ENCODE measurements around the gene PFKM.
A peak's percentile ranks its signal among the peaks of the same experiment; 100 is the strongest.
"Not testable (repeated sequence)": the region's sequence is repeated elsewhere in the genome, so short reads cannot be mapped to it uniquely, and the experiment has no call there.

PFKM gene

DNA sequence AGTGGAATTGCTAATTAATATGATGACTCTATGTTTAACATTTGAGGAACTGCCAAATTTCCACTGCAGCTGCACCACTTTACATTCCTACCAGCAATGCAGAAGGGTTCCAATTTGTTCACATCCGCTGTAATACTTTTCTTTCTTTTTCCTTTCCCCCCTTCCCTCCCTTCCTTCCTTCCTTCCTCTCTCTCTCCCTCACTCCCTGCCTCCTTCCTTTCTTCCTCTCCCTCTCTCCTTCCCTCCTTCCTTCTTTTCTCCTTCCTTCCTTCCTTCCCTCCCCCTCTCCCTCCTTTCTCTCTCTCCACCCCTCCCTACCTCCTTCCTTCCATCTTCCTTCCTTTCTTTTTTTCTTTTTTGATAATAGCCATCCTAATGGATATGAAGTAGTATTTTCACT is 3.2 kb upstream of the PFKM start:
- DNase-seq: no peak

DNA sequence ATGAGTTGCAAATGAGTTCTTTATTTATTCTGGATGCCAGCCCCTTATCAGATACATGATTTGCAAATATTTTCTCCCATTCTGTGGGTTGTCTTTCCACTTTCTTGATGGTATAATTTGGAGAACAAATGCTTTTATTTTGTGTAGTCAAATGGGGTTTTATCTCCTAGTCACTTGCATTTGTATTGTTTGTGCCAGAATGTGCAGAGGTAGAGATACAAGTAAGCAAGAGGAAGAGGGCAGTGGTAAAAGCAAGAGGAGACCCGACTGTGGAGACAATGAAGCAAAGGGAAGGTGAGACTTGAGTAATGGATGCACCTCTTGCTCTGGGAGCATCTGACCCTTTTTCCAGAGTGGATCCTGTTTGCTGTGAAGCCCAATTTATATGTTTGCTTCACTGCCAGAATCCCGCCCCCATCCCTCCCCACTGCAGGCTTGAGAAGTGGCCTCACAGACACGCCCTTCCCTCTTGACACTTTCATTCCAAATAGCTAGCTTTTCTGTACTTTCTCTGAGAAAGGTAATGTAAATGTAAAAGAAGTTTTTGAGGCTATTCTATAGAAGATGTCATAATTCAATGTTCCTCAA is 786 bp upstream of the PFKM start:
- no peak for DNase-seq

DNA sequence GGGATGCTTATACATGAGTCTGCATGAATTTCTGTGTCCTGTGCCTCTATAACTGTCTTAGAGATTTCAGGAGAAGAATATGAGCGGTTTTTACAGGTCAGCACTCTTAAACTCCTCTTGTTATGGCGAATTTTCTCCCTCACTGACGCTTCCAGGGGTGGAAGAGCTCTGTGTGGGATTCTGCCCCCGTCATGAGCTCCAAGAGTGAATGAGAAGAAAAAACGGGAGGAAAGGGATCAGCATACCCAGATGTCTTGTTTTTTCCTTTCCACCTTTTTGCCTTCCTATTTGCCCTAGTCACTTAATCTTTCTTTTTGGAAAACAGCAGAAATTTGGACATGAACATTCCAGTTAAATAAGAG is 651 bp downstream of the PFKM start:
- no peak for DNase-seq

DNA sequence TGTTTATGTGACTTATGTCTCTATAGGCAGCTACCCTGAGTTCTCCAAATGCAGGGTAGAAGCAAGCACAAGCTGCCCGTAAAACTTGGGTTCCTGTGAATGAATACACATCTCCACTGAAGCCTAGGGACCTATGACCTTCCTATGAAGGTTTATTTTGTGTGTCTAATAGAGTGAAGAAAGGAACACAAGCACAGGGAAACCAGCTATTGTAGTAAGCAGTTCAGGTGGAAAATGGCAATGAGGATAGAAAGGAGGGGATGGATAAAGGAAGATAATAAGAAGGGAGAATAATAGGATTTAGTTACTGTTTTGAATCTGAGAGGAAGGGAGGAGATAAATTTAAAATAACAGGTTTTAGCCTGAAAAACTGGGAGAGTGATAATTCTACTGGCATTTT is 2.4 kb downstream of the PFKM start:
- no peak for DNase-seq

GRCh38 chr12:48122065-48122834 is 3.1 kb downstream of the PFKM start:
- no peak for DNase-seq

DNA sequence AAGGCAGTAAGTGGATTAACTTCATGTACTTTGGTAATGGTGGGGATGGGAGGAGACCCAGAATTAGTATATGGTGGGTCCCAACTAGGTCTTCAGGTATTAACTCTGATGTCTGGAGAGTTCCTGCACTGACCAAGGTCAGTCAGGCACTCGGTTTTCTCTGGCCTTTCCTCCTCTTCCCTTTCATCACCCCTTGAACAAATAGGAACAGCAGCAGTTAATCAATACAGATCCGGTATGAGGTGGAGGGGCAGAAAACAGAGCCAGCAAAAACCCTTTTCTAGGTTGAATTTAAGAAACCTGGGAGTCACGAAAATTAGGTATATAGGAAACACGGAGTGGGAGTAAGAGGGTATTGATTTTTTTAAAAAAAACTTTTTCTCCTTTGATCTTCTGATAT is 4.0 kb downstream of the PFKM start:
- no peak for DNase-seq

- DNase-seq: not testable (repeated sequence)
Observed at GRCh38 chr12:48125542-48125941, 6.4 kb downstream of the PFKM start.

DNA sequence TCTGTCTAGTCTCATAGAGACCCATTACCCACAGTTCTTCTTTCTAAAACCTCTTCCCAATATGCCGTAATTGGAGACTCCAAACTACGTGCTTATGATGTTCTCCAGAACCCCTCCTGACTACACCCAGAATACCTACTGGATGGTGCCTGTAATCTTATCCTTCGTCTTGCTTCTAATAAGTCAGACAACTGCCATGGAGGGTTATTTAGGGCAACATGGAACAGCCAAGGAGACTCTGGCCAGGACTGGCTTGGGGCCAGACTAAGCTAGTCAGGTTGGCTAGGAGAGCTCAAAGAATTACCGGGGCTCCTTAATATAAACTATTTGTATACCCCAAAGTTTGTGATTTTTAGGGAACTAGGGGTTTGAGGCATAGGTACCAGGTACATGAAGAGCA is 6.8 kb downstream of the PFKM start:
- no peak for DNase-seq

DNA sequence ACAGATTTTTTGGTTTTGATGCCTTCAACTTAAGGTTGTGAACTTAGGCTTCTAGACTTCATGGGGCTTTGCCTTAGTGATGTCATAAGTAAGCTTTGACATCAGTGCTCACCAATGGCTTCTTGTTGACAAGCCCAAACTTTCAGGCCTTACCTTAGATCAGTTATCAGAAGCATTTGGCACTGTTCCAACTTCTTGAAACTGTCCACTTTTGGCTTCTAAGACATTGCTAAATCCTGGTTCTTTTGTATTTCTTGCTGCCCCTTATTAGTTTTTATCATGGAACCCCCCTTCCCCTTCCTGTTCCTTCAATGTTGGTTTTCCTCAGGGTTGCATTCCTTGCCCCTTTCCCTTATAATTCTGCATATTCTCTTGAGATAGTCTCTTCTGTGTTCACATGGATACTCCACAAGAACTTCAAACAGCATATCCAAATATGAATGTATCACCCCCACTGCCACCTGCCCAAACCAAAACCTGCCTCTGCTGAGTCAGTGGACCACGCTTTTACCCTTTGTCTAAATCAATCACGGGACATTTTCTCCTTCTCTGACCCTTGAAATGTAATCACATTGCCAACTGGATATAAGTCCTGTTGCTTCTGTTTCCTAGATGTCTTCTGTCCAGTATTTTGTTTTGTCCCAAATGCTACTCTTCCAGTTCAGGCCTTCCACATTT is 7.9 kb downstream of the PFKM start:
- DNase-seq: no peak

DNA sequence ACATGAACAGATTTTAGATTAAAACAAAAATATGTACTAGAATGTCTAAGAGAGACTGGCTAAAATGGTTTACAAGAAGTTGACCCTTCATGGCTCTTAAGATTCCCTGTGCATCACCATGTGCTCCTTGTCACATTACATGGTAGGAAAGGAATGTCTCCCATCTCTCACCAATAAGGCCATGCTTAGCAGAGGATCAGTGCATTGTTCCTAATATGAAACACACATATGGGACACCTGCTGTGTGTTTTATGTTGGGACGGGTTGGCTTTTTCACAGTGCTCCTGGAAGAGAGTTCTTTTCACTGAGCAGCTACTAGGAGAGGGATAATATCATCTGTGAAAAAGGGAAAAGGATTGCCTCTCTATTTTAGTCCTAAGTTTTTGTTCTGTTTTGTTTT is 9.6 kb downstream of the PFKM start:
- DNase-seq: no peak

- DNase-seq: no peak
Observed at GRCh38 chr12:48129376-48129775, 10.2 kb downstream of the PFKM start.

DNA sequence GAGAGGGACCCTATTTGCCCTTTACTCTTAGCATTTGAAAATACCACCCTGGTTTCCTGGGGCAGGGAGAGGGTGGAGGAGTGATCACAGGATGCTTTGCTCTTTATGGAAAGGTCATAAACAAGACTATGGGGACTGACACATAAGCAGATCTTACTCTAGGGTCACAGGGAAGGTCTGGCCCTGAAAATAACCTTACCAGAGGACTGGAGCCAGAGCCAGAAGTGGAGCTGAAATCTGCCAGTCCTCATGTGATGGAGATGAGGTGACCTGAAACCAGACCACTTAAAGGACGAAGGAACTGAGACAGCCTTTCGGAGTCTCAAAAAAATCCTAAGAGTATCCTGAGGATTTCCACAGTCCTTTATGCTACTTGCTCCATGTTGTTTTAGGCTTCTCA is 12.4 kb downstream of the PFKM start:
- no peak for DNase-seq

DNA sequence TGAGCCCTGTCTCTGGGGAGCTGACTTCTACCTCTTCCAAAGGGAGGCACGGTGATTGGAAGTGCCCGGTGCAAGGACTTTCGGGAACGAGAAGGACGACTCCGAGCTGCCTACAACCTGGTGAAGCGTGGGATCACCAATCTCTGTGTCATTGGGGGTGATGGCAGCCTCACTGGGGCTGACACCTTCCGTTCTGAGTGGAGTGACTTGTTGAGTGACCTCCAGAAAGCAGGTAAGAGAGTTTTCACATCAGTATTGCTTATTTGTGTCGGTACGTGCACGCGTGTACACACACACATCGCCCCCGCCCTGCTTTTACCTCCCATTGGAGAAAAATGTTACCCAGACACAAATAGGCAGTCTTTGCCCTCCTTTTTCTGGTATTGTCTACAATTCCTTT is 13.7 kb downstream of the PFKM start:
- no peak for DNase-seq

- DNase-seq: no peak
Observed at GRCh38 chr12:48135027-48135426, 15.9 kb downstream of the PFKM start.

DNA sequence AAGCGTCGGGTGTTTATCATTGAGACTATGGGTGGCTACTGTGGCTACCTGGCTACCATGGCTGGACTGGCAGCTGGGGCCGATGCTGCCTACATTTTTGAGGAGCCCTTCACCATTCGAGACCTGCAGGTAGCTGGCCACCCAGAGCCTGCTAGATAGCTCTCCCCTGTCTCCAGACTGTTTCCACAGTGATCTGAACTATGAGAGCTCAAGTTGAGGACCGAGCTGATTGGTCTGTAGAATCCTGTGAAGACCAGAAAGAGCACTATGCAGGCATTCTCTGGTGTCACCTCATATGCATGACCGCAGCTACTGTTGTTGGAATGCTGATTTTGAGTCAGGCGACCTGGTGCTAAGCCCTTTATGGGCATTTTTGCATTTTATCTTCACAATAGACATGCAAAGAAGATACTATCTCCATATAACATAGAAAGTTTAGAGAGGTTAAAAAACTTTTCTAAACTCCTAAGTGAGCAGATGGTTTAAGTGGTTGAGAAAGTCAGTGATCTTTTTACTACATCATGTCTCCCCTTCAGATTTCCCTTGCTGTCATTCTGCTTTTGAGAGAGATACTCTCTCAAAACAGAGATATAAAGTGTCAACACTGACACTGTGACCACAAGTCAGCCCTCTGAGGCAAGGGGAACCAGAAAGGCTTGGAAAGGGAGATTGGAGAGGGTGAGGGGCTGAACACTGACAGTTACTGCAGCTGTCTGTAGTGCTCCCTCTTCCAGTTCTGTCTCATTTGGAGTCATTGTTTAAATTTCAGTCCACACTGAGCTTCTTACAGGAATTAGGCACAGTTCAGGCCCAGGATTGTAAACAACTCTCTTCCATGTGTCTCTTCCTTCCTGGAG is 23.9 kb downstream of the PFKM start:
- DNase-seq: no peak

DNA sequence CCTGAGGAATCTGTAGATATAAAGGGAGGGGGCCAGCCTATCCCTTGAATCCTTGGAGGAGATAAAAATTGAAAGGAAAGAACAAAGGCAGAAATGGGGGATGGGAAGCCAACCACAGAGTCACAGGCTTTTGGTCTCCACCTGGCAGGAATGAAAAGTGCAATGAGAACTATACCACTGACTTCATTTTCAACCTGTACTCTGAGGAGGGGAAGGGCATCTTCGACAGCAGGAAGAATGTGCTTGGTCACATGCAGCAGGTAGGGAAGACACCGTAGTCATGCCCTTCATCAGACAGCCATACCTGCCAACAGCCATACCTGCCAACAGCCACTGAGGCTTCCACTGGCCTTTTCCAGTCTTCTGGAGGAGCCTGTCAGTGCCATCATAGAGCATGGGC is 24.7 kb downstream of the PFKM start:
- no peak for DNase-seq

GRCh38 chr12:48145981-48146380 is 26.8 kb downstream of the PFKM start:
- DNase-seq: no peak

DNA sequence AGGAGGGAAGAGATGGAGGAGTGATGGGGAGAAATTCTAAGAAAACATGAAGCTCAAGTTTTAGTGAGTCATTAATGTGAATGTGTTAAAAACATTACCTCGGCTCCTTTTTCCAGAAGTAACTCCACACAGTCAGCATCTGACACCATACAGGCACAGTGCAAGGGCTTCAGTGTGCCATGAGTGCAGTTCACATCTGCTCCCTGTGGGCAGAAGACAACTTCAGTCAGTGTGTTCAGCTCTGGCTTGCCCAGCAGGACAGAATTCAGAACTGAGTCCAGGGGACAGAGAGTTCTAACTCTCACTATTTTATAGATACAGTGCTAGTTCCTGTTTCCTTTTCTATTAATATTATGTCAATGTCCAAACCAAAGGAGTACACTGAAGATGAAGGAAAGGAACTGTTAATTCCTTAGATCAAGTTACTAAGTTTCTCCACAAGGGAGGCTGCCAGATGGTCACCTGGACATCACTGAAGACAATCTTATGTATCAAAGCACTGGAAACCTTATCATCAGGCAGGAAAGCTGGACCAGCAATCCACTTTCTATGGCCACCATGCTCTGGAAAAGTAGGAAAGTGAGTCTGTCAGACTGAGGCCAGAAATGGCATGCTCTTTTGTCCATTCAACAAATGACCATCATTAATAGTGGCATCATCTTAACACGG is 32.1 kb downstream of the PFKM start:
- DNase-seq: peak; percentile 22

DNA sequence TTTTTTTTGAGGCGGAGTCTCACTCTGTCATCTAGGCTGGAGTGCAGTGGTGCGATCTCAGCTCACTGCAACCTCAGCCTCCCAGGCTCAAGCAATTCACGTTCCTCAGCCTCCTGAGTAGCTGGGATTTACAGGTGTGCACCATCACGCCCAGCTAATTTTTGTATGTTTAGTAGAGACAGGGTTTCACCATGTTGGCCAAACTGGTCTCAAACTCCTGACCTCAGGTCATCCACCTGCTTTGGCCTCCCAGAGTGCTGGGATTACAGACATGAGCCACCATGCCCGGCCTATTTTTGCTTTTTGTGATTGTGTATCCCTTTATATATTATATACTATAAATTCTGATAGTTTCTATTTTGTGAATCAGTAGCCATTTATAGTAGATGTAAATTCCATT is 36.6 kb downstream of the PFKM start:
- not testable (repeated sequence) for DNase-seq

GRCh38 chr12:48156652-48157017 is 37.5 kb downstream of the PFKM start:
- no peak for DNase-seq

DNA sequence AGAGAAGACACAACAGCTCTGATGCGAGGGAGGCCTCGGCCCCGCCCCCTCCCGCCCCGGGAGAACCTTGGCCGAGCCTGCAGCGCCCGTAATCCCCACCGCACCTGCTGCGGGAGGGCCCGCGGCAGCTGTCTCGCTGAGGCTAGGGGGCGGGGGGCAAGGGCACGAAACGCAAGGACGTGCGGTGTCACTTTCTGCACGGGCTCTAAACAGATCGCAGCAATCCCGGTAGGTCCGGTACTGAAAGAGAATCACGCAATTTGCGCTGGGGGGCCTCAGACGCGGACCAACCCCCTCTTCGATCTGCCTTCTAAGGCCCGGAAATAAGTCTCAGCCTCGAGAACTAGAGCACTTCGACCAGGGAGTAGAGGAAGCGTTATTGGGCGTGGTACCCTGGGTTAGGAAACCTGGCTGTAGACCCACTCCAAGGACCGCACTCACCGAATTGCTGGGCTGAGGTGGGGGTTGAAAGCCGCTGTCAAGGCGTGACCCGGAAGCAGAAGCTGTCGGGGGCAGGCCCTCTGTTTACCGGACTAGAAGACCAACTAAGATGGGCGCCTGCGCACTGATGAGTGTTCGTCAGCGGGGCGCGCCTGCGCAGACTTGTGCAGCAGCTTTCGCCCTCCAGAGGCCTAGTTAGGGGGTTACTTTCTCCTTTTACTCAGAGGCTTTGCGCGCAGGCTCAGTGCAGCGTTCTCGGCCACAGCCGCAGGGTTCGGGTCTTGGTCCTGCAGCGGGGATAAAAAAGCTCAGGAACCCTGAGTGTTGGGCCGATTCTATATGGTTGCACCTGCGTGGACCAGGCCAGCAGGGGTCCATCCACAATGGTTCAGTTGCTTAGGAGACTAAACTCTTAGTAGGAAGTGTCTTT is 38.1 kb downstream of the PFKM start, which contains the start of gene ASB8:
Gene ASB8, minus strand, starts transcription at position 498 of the 871 bp plus-strand sequence. CDS start 4,019 bp downstream, outside the sequence.
- DNase-seq: peak; percentile 98

- no peak for DNase-seq
Observed at GRCh38 chr12:48157889-48158370, 38.8 kb downstream of the PFKM start.

Measured in MV-4-11 (cell line).